Prostate gland (tissue), 2 donors: Measurements from ENCODE around the gene BRS3. TPM values are rescaled to one million over a fixed set of nuclear protein-coding genes. Genes with fewer than 3 reads are reported as not detected.
A peak's percentile ranks its signal among the peaks of the same experiment; 100 is the strongest.

ENCODE experiments used
- DNase-seq: peaks from one replicate; pipeline ENCODE4 v3.0.0-alpha.2; 2019; ENCODE audit warnings: low spot score
- H3K27ac ChIP-seq, 2 donors: fragments of 200-600 bp; sonication (generic); 2 replicates each; pipeline ENCODE4 v1.5.1; 2017 to 2019
- H3K27me3 ChIP-seq: fragments of 200-600 bp; sonication (generic); replicated peaks from 2 replicates; pipeline ENCODE4 v1.5.1; 2019; ENCODE audit not compliant: insufficient read depth
- H3K36me3 ChIP-seq, 2 donors: fragments of 200-600 bp; sonication (generic); 1 replicate in 1 of 2; 2 replicates in 1 of 2; pipeline versions ENCODE4 v1.5.1 to v1.8.1; 2017 to 2019
- H3K4me1 ChIP-seq: fragments of 200-600 bp; sonication (generic); replicated peaks from 2 replicates; pipeline ENCODE4 v1.5.1; 2019
- H3K4me3 ChIP-seq, 2 donors: fragments of 200-600 bp; sonication (generic); 2 replicates each; pipeline ENCODE4 v1.5.1; 2017 to 2019
- H3K9me3 ChIP-seq: fragments of 200-600 bp; sonication (generic); 2 replicates; pipeline ENCODE4 v1.5.1; 2017
- POLR2A ChIP-seq: fragments of 450-650 bp; IDR thresholded peaks from one replicate; pipeline ENCODE4 v1.6.1; 2016; ENCODE audit warnings: antibody characterized with exemption, mild to moderate bottlenecking
- POLR2AphosphoS5 ChIP-seq: sonication (generic); formaldehyde crosslinking; IDR thresholded peaks from one replicate; pipeline ENCODE4 v1.6.1; 2017; ENCODE audit warnings: antibody characterized with exemption
- WGBS: methylation state at CpG from one replicate; pipeline ENCODE4 v1.1.5; 2018; 5-methylcytosine and 5-hydroxymethylcytosine counted together
- intact Hi-C: fragments of 100-400 bp; cut with DNase I; formaldehyde crosslinking; loops from one replicate; pipeline ENCODE4 v1.14.2; 2022
- total RNA-seq, 2 donors: library from RNA; depleted of rRNA; stranded (reverse); fragments of >200 nt; gene quantifications; one replicate each; pipeline ENCODE4 v1.1.0, GENCODE V29; 2016
- TF ChIP-seq, protein P1 (sequence below), 4 experiments: fragments of 200-600 bp in 2 of 4; fragments of 450-650 bp in 2 of 4; sonication (generic) in 2 of 4; IDR thresholded peaks; 1 replicate in 3 of 4; 2 replicates in 1 of 4; pipeline ENCODE4 v1.5.1; 2016 to 2019; ENCODE audit warnings: antibody characterized with exemption in 4 of 4, mild to moderate bottlenecking in 2 of 4, moderate library complexity in 2 of 4

BRS3 gene
- total RNA-seq, 2 donors from 2014 or later, result 0.23 TPM; not detected in 1

DNA sequence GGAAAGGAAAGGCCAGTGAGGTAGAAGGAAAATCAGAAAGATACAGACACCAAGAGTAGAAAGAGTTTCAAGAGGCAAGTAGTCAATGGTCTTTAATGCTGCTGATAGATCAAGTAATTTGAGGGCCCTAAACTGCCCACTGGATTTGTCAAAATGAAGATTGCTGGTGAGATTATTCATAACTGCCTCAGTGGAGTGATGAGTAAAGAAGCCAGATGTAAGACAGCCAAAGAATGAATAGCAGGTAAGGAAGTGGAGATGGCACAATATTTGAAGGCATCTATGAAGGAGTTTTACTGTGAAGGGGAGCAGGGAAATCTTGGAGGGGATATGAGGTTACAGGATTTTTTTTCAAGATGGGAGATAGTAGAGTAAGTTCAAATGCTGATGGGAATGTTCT lies 39.8 kb upstream of the BRS3 start:
- Histone ChIP-seq H3K4me1 (no peaks in the 10 kb centered on the region), H3K9me3 (no peaks in the 10 kb centered on the region)
- intact Hi-C loops, result no loop called here

DNA sequence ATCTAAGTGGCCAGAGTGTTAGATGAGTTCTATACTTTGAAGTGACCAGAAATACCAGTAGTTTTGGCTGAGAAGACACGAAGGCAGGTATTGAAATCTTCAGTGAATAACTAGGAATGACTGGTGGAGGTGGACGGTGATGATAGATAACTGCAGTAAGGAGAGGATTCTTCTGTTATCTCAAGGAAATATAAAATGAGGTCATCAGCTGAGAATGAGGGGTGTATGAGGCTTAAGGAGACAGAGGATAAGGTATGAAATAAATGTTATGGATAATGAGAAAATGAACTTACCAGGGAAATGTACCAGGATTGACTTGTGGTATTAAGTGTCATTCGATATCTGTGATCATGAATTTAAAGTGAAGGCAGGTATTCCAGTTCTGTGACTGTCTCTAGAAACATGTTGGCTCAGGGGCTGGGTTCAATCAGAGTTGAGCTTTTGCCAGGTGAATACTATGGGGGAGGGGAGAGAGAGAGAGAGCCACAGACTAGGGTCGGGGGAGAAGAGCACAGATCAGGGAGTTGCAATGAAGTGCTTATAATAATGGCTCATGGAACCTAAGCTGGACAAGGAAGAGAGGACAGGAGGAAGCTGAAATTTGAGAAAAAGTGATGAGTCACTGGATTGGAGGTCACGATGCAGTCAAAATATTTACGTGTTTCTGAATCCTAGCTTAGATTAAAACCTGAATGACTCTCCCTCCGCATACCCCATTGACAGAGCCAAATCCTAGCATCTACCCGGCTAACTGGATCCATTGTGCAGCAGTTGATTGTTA lies 37.5 kb upstream of the BRS3 start:
- Histone ChIP-seq H3K36me3 (no peaks in the 10 kb centered on the region), H3K4me3 (no peak overlapping the region), H3K27me3 (no peaks in the 10 kb centered on the region), H3K27ac (no peak overlapping the region), H3K4me1 (no peaks in the 10 kb centered on the region), H3K9me3 (no peaks in the 10 kb centered on the region)
- DNase-seq, result no peak
- intact Hi-C loops, result no loop called here
- 59% methylated on average over 8 of the region's 8 CpGs for WGBS
- TF ChIP-seq POLR2AphosphoS5, result no peak
- TF ChIP-seq POLR2A, result no peak
- TF ChIP-seq, protein P1, sequence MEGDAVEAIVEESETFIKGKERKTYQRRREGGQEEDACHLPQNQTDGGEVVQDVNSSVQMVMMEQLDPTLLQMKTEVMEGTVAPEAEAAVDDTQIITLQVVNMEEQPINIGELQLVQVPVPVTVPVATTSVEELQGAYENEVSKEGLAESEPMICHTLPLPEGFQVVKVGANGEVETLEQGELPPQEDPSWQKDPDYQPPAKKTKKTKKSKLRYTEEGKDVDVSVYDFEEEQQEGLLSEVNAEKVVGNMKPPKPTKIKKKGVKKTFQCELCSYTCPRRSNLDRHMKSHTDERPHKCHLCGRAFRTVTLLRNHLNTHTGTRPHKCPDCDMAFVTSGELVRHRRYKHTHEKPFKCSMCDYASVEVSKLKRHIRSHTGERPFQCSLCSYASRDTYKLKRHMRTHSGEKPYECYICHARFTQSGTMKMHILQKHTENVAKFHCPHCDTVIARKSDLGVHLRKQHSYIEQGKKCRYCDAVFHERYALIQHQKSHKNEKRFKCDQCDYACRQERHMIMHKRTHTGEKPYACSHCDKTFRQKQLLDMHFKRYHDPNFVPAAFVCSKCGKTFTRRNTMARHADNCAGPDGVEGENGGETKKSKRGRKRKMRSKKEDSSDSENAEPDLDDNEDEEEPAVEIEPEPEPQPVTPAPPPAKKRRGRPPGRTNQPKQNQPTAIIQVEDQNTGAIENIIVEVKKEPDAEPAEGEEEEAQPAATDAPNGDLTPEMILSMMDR (IDR thresholded peaks at IDR 0.05), result no peak

More for the DNA sequence above, 39.8 kb upstream of the BRS3 start:
- TF ChIP-seq POLR2A (no peak), POLR2AphosphoS5 (no peak)
- TF ChIP-seq, protein P1 (IDR thresholded peaks at IDR 0.05), result no peak
- H3K4me3 ChIP-seq, result no peak overlapping the region
- H3K27ac ChIP-seq, result no peak overlapping the region
- H3K27me3 ChIP-seq, result no peaks in the 10 kb centered on the region
- no peaks in the 10 kb centered on the region for H3K36me3 ChIP-seq
- DNase-seq, result no peak

DNA sequence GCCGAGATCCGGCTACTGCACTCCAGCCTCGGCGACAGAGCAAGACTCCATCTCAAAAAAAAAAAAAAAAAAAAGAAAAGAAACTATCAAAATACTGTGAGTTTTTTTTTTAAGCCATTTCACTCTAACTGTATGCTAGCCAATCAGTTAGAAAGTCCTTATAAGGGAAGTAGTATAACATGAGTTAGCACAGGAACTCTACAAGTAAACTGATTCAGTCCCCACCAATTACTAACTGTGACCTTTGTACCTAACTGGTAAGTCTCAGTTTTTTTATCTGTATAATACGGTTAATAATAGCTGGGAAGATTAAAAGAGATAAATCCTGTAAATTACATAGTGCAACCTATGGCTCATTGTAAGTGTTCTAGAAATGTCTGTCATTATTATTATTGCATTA lies 35.1 kb upstream of the BRS3 start:
- intact Hi-C loops, result no loop called here
- H3K4me3 ChIP-seq, result no peak overlapping the region
- WGBS, result 78% methylated on average over 5 of the region's 5 CpGs
- no peak for DNase-seq
- H3K4me1 ChIP-seq, result no peaks in the 10 kb centered on the region
- H3K27ac ChIP-seq, result no peak overlapping the region
- no peaks in the 10 kb centered on the region for H3K27me3 ChIP-seq
- TF ChIP-seq POLR2AphosphoS5 (no peak), POLR2A (no peak)
- TF ChIP-seq, protein P1 (IDR thresholded peaks at IDR 0.05), result no peak
- H3K9me3 ChIP-seq, result no peaks in the 10 kb centered on the region
- no peaks in the 10 kb centered on the region for H3K36me3 ChIP-seq

DNA sequence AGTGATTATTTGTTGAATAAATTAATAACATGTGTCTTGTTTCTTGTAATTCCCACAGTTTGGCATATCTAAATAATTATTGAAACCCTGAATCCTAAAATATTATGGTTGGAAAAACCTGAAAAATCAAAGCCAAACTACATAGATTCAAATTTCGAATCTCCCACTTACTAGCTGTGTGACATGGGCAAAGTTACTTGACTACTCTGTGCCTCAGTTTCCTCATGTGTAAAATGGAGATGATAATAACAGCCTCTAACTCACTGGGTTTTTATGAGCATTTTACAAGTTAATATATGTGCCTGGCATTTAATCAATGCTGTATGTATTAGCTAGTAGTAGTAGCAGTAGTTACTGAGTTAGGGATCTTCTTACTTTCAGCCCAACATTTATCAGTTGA lies 34.6 kb upstream of the BRS3 start:
- H3K36me3 ChIP-seq, result no peaks in the 10 kb centered on the region
- no peaks in the 10 kb centered on the region for H3K9me3 ChIP-seq
- H3K4me3 ChIP-seq, result no peak overlapping the region
- TF ChIP-seq POLR2AphosphoS5 (no peak), POLR2A (no peak)
- TF ChIP-seq, protein P1 (IDR thresholded peaks at IDR 0.05), result no peak
- 84% methylated on average over 1 of the region's 1 CpG for WGBS
- H3K27me3 ChIP-seq, result no peaks in the 10 kb centered on the region
- no peak overlapping the region for H3K27ac ChIP-seq
- intact Hi-C loops, result no loop called here
- DNase-seq, result no peak
- H3K4me1 ChIP-seq, result no peaks in the 10 kb centered on the region

DNA sequence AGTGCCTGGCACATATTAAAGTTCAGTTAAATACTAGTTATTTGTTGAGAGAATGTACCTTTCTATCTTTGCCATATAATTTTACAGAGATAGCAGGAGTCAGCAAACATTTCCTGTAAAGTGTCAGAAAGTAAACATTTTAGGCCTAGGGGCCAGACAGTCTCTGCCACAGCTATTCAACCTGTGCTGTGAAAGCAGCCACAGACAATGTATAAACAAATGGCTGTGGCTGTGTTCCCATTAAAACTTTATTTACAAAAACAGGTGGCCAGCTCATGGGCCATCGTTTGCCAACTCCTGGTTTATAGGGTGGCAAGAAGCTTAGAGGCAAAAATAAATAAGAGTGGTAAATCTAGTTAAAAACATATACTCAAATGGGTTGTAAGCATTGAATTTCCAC lies 34.0 kb upstream of the BRS3 start:
- TF ChIP-seq POLR2AphosphoS5 (peak; percentile 61), POLR2A (no peak)
- WGBS, result 35% methylated on average over 1 of the region's 1 CpG
- Histone ChIP-seq H3K27ac (no peak overlapping the region), H3K4me3 (no peak overlapping the region), H3K36me3 (no peaks in the 10 kb centered on the region), H3K27me3 (no peaks in the 10 kb centered on the region), H3K9me3 (no peaks in the 10 kb centered on the region), H3K4me1 (no peaks in the 10 kb centered on the region)
- intact Hi-C loops, result no loop called here
- peak; percentile 22 for DNase-seq
